GM12878 (cell line): ENCODE data around the gene BICC1. TPM values are rescaled to one million over a fixed set of nuclear protein-coding genes. Genes with fewer than 3 reads are reported as not detected.

ENCODE experiments used
- ATAC-seq: fragments of 200-7000 bp; cut with Tn5 transposase; 3 replicates; pipeline ENCODE4 v1.9.1; 2020; ENCODE audit warnings: mild to moderate bottlenecking, moderate library complexity
- BruUV-seq: library from RNA; stranded (reverse); fragments of 400-500 nt; replicated peaks from 2 replicates; lab custom pipeline; 2021; lab: Mats Ljungman, UMichigan
- CTCF ChIA-PET: fragments of 300-600 bp; sonication (Branson Sonifier 250); formaldehyde crosslinking; extraction: SDS; loops from one replicate; lab custom pipeline; 2021; ENCODE audit warnings: inconsistent platforms; lab: Yijun Ruan, JAX
- POLR2A ChIA-PET: fragments of 350-600 bp; formaldehyde crosslinking; extraction: SDS; loops from one replicate; lab custom pipeline; 2021; ENCODE audit warnings: inconsistent platforms; lab: Charles Lee
- RAD21 ChIA-PET: fragments of 300-600 bp; sonication (Branson Sonifier 250); formaldehyde crosslinking; loops from one replicate; lab custom pipeline; 2023; ENCODE audit warnings: antibody characterized with exemption; ENCODE audit not compliant: unreplicated experiment; lab: Charles Lee
- SMC1A ChIA-PET: fragments of 300-600 bp; sonication (Branson Sonifier 250); formaldehyde crosslinking; loops from one replicate; lab custom pipeline; 2023; ENCODE audit not compliant: unreplicated experiment, uncharacterized antibody; lab: Charles Lee
- DNase-seq: peaks from one replicate; pipeline ENCODE4 v3.0.0-alpha.2; 2011; ENCODE audit warnings: low read depth, low spot score
- FAIRE-seq: peaks from 3 replicates; lab custom pipeline; 2011; peaks lifted over from hg19 to GRCh38; lab: Jason Lieb, UNC
- H2AFZ ChIP-seq: 2 replicates; pipeline ENCODE4 v1.6.0; 2011; ENCODE audit warnings: low read depth, low read length, control low read depth; ENCODE audit not compliant: control insufficient read depth
- H3K27ac ChIP-seq: 2 replicates; pipeline ENCODE4 v1.5.1; 2011; ENCODE audit warnings: control low read depth; ENCODE audit not compliant: control insufficient read depth, insufficient read depth
- H3K27me3 ChIP-seq, 2 experiments: replicated peaks in 1 of 2; 2 replicates each; pipeline versions ENCODE4 v1.6.0 to v1.6.1; 2011; ENCODE audit warnings: low read length in 1 of 2; ENCODE audit not compliant: control insufficient read depth in 2 of 2, insufficient read depth in 2 of 2
- H3K36me3 ChIP-seq, 2 experiments: 2 replicates each; pipeline ENCODE4 v1.5.1; 2011; ENCODE audit warnings: low read length in 1 of 2; ENCODE audit not compliant: control insufficient read depth in 2 of 2, insufficient read depth in 2 of 2
- H3K4me1 ChIP-seq: 2 replicates; pipeline ENCODE4 v1.6.1; 2011; ENCODE audit warnings: mild to moderate bottlenecking, low read length, moderate library complexity, mixed read lengths; ENCODE audit not compliant: control insufficient read depth, insufficient read depth
- H3K4me2 ChIP-seq: 2 replicates; pipeline ENCODE4 v1.6.0; 2011; ENCODE audit warnings: control low read depth; ENCODE audit not compliant: control insufficient read depth, insufficient read depth
- H3K4me3 ChIP-seq: fragments of 200-600 bp; sonication (generic); 2 replicates; pipeline ENCODE4 v1.5.1; 2016
- H3K79me2 ChIP-seq: 2 replicates; pipeline ENCODE4 v1.6.0; 2011; ENCODE audit warnings: low read length; ENCODE audit not compliant: control insufficient read depth, insufficient read depth
- H3K9ac ChIP-seq: 2 replicates; pipeline ENCODE4 v1.8.0; 2011; ENCODE audit warnings: low read length, control low read depth, mixed read lengths; ENCODE audit not compliant: control insufficient read depth, insufficient read depth
- H3K9me3 ChIP-seq: replicated peaks from 3 replicates; pipeline ENCODE4 v1.5.1; 2011; ENCODE audit warnings: mild to moderate bottlenecking, low read length; ENCODE audit not compliant: control insufficient read depth, insufficient read depth
- H4K20me1 ChIP-seq: 2 replicates; pipeline ENCODE4 v1.6.0; 2011; ENCODE audit not compliant: control insufficient read depth, insufficient read depth
- CEBPZ ChIP-seq: fragments of 150-350 bp; IDR thresholded peaks from 2 replicates; pipeline ENCODE4 v1.6.1; 2016; ENCODE audit warnings: low read depth, low read length
- FOXK2 ChIP-seq: fragments of 450-650 bp; IDR thresholded peaks from 2 replicates; pipeline ENCODE4 v1.6.1; 2017; ENCODE audit warnings: mild to moderate bottlenecking, moderate library complexity
- IRF3 ChIP-seq: fragments of 450-650 bp; IDR thresholded peaks from 2 replicates; pipeline ENCODE4 v1.6.1; 2014; ENCODE audit warnings: mild to moderate bottlenecking
- KDM1A ChIP-seq: fragments of 200-600 bp; sonication (generic); IDR thresholded peaks from 2 replicates; pipeline ENCODE4 v1.6.1; 2016; ENCODE audit warnings: borderline replicate concordance
- MTA3 ChIP-seq: IDR thresholded peaks from 2 replicates; pipeline ENCODE4 v1.6.1; 2012; ENCODE audit warnings: low read length, inconsistent platforms, borderline replicate concordance
- NKRF ChIP-seq: fragments of 450-650 bp; conservative IDR thresholded peaks from 2 replicates; pipeline ENCODE4 v1.6.1; 2017; ENCODE audit warnings: mild to moderate bottlenecking, moderate library complexity
- PRDM15 ChIP-seq: fragments of 450-650 bp; formaldehyde crosslinking; IDR thresholded peaks from 2 replicates; pipeline ENCODE4 v1.4.0; 2020; ENCODE audit warnings: mild to moderate bottlenecking, moderate library complexity
- ZNF207 ChIP-seq: fragments of 450-650 bp; IDR thresholded peaks from 2 replicates; pipeline ENCODE4 v1.6.1; 2014; ENCODE audit warnings: antibody characterized with exemption, mild to moderate bottlenecking, borderline replicate concordance
- WGBS: methylation state at CpG from one replicate; pipeline ENCODE4 v1.1.6; 2016; ENCODE audit warnings: low lambda C conversion rate; ENCODE audit not compliant: insufficient replicate concordance, insufficient coverage; ENCODE audit errors: missing lambda C conversion rate; 5-methylcytosine and 5-hydroxymethylcytosine counted together
- in situ Hi-C: fragments of 300-500 bp; cut with MboI; formaldehyde crosslinking; loops from 9 replicates; pipeline ENCODE4 v1.14.3; 2018; ENCODE audit warnings: mixed read lengths
- intact Hi-C: fragments of 100-400 bp; cut with micrococcal nuclease; formaldehyde crosslinking; loops from one replicate; pipeline ENCODE4 v1.14.2; 2022; ENCODE audit not compliant: unreplicated experiment
- polyA plus RNA-seq, 11 experiments: library from polyadenylated mRNA; depleted of rRNA in 4 of 11; unstranded in 6 of 11; stranded (reverse) in 5 of 11; fragments of >200 nt; fragmentation: Nextera tagmentation in 4 of 11; fragmentation: Illumina TruSeq in 1 of 11; extraction: Ambion mirVana in 4 of 11; extraction: Trizol in 1 of 11; gene quantifications; 1 replicate in 1 of 11; 2 replicates in 10 of 11; pipeline versions ENCODE4 v1.2.1 to v1.2.3, GENCODE V29; 2011 to 2016; ENCODE audit warnings: inconsistent platforms in 2 of 11, missing spikeins in 2 of 11, low read depth in 1 of 11
- total RNA-seq, 4 experiments: library from RNA; depleted of rRNA in 3 of 4; stranded (reverse); fragments of >200 nt in 3 of 4; fragmentation: Illumina TruSeq in 1 of 4; extraction: Trizol in 1 of 4; gene quantifications; 2 replicates each; pipeline versions ENCODE4 v1.2.1 to v1.2.3, GENCODE V29; 2013 to 2021

BICC1 gene
- total and polyA plus RNA-seq, 10 of the 15 experiments (the other 5 are each of a cell fraction or from before 2014, with no cell fraction given): 0.01 to 0.10 (median 0.04) TPM; not detected in 5

GRCh38 chr10:58771863-58772262 lies 259.2 kb downstream of the BICC1 start (continued):
- TF ChIP-seq NKRF: no peak
- no peak for TF ChIP-seq MTA3
- no peak for TF ChIP-seq CEBPZ
- TF ChIP-seq ZNF207: no peak
- no peak for TF ChIP-seq FOXK2

GRCh38 chr10:58772758-58773157 lies 260.1 kb downstream of the BICC1 start:
- H3K4me2 ChIP-seq: no peak overlapping the region
- WGBS: 33% methylated on average over 3 of the region's 3 CpGs
- no peak overlapping the region for H3K9ac ChIP-seq
- no peak for ATAC-seq
- POLR2A ChIA-PET: no interaction called here
- no peak for DNase-seq
- H3K9me3 ChIP-seq: no peaks in the 10 kb centered on the region
- FAIRE-seq: no peak
- SMC1A ChIA-PET: no interaction called here
- CTCF ChIA-PET: interaction anchor here (1.5 kb wide), 1 partner anchor 8 kb away, joined by 7 read pairs; no protein-coding TSS in a partner anchor
- TF ChIP-seq IRF3 (no peak), PRDM15 (CRISPR knock-in tag) (no peak), FOXK2 (no peak), KDM1A (no peak)
- no peaks in the 10 kb centered on the region for H3K4me1 ChIP-seq
- no TSS peak for BruUV-seq
- RAD21 ChIA-PET: no interaction called here
- intact Hi-C loops: loop anchor here (10.0 kb wide), 1 partner anchor 238 kb away; no protein-coding TSS in a partner anchor
- H4K20me1 ChIP-seq: no peaks in the 10 kb centered on the region
- no peaks in the 10 kb centered on the region for H3K79me2 ChIP-seq
- no peaks in the 10 kb centered on the region for H3K36me3 ChIP-seq
- H2AFZ ChIP-seq: no peak overlapping the region
- no peak overlapping the region for H3K27ac ChIP-seq
- in situ Hi-C loops: no loop called here
- no peak overlapping the region for H3K4me3 ChIP-seq
- no peaks in the 10 kb centered on the region for H3K27me3 ChIP-seq
